Measurements from ENCODE around the gene VWA5B1.

GRCh38 chr1:20383631-20384030 is 93.0 kb downstream of the VWA5B1 start:
- TF ChIP-seq POLR2AphosphoS5 (IDR thresholded peaks at IDR 0.05) (no peak), POLR2A (IDR thresholded peaks at IDR 0.05) (no peak)

All from breast epithelium (tissue), 3 donors.